GM23338 (cell line): ENCODE results near the gene PTGFR.

Experiments
- EZH2 ChIP-seq: fragments of 200-600 bp; sonication (generic); IDR thresholded peaks from one replicate; pipeline ENCODE4 v1.8.0; 2017; ENCODE audit warnings: antibody characterized with exemption, mild to moderate bottlenecking, low read depth; ENCODE audit not compliant: unreplicated experiment
- EZH2phosphoT487 ChIP-seq: fragments of 200-600 bp; sonication (generic); IDR thresholded peaks from one replicate; pipeline ENCODE4 v1.8.1; 2018; ENCODE audit warnings: antibody characterized with exemption; ENCODE audit not compliant: unreplicated experiment
- POLR2AphosphoS5 ChIP-seq: IDR thresholded peaks from 2 replicates; pipeline ENCODE4 v1.6.1; 2016; ENCODE audit warnings: antibody characterized with exemption, low read depth
- TF ChIP-seq, protein P1 (sequence below), 2 experiments: fragments of 200-600 bp in 1 of 2; sonication (generic) in 1 of 2; conservative IDR thresholded peaks; 2 replicates each; pipeline versions ENCODE4 v1.5.1 to v1.6.1; 2016 to 2017; ENCODE audit warnings: antibody characterized with exemption in 2 of 2, low read depth in 2 of 2, mild to moderate bottlenecking in 2 of 2, moderate library complexity in 1 of 2
- TF ChIP-seq, protein P2 (sequence below): IDR thresholded peaks from one replicate; pipeline ENCODE4 v1.6.1; 2018; ENCODE audit warnings: antibody characterized with exemption; ENCODE audit not compliant: unreplicated experiment

DNA sequence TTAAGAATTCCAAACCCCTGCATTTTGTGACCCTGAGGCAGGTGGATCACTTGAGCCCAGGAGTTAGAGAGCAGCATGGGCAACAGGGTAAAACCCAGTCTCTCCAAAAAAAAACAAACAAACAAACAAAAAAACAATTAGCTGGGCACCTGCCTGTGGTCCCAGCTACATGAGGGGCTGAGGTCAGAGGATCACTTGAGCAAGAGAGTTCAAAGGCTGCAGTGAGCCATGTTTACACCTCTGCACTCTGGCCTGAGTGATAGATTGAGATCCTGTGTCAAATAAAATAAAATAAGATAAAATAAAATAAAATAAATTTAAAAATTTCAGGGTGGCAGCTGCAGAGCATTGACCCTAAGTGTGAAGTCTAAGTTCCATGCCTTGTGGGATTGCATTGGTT is 16.7 kb upstream of the PTGFR start:
- TF ChIP-seq, protein P1, sequence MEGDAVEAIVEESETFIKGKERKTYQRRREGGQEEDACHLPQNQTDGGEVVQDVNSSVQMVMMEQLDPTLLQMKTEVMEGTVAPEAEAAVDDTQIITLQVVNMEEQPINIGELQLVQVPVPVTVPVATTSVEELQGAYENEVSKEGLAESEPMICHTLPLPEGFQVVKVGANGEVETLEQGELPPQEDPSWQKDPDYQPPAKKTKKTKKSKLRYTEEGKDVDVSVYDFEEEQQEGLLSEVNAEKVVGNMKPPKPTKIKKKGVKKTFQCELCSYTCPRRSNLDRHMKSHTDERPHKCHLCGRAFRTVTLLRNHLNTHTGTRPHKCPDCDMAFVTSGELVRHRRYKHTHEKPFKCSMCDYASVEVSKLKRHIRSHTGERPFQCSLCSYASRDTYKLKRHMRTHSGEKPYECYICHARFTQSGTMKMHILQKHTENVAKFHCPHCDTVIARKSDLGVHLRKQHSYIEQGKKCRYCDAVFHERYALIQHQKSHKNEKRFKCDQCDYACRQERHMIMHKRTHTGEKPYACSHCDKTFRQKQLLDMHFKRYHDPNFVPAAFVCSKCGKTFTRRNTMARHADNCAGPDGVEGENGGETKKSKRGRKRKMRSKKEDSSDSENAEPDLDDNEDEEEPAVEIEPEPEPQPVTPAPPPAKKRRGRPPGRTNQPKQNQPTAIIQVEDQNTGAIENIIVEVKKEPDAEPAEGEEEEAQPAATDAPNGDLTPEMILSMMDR (conservative IDR thresholded peaks at IDR 0.05; ENCODE audit: low read depth in 2 of 2) = no peak
- TF ChIP-seq POLR2AphosphoS5 (no peak), EZH2 (no peak), EZH2phosphoT487 (no peak)
- TF ChIP-seq, protein P2, sequence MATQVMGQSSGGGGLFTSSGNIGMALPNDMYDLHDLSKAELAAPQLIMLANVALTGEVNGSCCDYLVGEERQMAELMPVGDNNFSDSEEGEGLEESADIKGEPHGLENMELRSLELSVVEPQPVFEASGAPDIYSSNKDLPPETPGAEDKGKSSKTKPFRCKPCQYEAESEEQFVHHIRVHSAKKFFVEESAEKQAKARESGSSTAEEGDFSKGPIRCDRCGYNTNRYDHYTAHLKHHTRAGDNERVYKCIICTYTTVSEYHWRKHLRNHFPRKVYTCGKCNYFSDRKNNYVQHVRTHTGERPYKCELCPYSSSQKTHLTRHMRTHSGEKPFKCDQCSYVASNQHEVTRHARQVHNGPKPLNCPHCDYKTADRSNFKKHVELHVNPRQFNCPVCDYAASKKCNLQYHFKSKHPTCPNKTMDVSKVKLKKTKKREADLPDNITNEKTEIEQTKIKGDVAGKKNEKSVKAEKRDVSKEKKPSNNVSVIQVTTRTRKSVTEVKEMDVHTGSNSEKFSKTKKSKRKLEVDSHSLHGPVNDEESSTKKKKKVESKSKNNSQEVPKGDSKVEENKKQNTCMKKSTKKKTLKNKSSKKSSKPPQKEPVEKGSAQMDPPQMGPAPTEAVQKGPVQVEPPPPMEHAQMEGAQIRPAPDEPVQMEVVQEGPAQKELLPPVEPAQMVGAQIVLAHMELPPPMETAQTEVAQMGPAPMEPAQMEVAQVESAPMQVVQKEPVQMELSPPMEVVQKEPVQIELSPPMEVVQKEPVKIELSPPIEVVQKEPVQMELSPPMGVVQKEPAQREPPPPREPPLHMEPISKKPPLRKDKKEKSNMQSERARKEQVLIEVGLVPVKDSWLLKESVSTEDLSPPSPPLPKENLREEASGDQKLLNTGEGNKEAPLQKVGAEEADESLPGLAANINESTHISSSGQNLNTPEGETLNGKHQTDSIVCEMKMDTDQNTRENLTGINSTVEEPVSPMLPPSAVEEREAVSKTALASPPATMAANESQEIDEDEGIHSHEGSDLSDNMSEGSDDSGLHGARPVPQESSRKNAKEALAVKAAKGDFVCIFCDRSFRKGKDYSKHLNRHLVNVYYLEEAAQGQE = no peak
